GM18907 (cell line): Measurements from ENCODE around the gene SLTM.
"Not testable (repeated sequence)": the region's sequence is repeated elsewhere in the genome, so short reads cannot be mapped to it uniquely, and the experiment has no call there.

Experiments used
- ATAC-seq: cut with Tn5 transposase; IDR thresholded peaks from one replicate; pipeline ENCODE4 v1.9.1; 2021; ENCODE audit warnings: mild to moderate bottlenecking, moderate library complexity; ENCODE audit not compliant: unreplicated experiment

SLTM gene

GRCh38 chr15:58877999-58878825 lies 55.3 kb downstream of the SLTM start:
- ATAC-seq: no peak

- no peak for ATAC-seq
Observed at GRCh38 chr15:58876306-58877106, 57.0 kb downstream of the SLTM start.

- no peak for ATAC-seq
Observed at GRCh38 chr15:58875343-58875742, 58.1 kb downstream of the SLTM start.

DNA sequence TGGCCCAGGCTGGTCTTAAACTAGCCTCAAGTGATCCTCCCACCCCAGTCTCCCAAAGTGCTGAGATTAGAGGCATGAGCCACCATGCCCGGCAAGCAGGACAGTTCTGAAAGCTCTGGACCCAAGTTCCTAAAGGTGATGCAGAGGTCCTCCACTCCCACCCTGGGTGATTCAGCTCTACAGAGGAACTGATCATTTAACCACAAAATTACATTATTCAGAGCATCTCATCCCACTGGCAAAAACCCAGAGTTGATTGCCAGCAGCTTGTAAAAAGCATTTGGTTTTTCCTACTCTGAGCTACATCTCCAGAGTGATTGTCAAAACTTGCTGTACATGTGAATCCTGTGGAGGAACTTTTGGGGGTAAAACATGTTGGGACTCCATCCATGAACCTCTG lies 60.2 kb downstream of the SLTM start:
- ATAC-seq: no peak

DNA sequence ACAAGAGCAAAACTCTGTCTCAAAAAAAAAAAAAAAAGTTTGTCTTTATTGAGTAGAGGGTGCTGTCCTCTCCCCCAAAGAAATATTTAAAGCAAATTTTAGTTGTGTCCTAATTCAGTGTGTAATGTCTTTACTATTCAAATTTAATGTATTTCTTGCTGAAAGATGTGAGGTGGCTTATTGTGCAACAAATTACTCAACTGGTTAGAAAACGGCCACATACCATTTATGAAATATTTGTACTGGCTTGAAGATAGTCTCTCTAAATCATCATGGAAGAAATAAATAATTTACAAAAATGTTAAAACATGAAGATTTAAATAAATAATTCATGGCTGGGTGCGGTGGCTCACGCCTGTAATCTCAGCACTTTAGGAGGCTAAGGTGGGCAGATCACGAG lies 63.0 kb downstream of the SLTM start:
- ATAC-seq: no peak

GRCh38 chr15:58867926-58868325 lies 65.6 kb downstream of the SLTM start:
- ATAC-seq: no peak

DNA sequence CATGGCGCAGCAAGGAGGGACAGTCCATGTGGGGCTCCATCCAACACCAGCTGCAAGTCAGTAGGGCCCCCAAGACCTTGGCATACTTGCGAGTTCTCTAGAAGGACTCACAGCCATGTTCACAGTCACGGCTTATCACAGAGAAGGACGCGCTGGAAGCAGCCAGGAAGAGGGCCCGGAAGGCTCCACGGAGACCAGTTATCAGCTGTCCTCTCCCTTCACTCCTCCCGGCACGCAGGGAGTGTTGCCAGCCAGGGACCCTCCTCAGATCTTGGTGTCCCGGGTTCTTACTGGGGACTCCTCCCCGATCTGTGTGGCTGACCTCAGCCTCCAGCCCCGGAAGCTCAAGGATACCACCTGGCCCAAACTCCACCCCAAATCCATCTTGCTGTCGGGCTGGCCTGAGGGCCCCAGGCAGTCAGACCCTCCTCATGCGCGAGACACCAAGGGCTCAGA lies 68.0 kb downstream of the SLTM start:
- no peak for ATAC-seq

GRCh38 chr15:58864602-58865424 lies 68.7 kb downstream of the SLTM start:
- ATAC-seq: no peak

GRCh38 chr15:58862326-58862725 lies 71.2 kb downstream of the SLTM start:
- ATAC-seq: no peak

DNA sequence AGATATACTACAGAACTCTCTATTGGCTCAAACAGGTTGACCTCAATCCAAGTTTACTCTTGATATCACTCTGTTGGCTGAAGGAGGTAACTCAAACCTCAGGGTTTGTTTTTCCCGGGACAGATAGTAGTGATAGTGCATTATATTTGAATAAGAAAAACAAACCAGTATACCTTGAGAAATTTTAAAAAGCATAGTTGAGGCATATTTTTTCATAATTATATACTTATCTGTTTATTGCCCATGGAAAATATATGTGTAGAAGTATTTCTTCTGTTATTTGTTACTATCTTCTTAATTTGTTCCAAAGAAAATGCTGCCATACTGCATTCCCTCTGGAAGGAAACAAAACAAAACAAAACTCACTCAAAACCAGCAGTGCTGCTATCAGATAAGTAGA lies 76.9 kb downstream of the SLTM start:
- not testable (repeated sequence) for ATAC-seq

DNA sequence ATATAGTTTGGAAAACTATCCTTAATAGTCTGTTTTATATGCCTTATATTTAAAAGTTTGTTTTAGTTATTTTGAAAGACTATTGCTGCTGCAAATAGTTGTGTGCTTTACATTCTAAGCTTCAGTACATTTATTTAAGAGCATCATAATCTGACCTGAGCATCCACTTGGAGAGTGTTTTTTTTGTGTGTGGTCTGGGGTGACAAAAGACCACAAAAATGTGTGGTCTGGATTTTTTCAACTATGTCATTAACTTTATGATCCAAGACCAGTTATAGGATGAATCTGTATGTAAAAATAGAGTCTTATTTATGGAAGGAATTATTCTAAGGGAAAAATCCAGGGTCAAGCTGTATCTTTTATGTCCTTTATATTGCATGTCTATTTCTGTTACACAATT lies 77.4 kb downstream of the SLTM start:
- no peak for ATAC-seq

GRCh38 chr15:58854593-58854992 lies 78.9 kb downstream of the SLTM start:
- no peak for ATAC-seq

- no peak for ATAC-seq
Observed at GRCh38 chr15:58852347-58852746, 81.1 kb downstream of the SLTM start.

- ATAC-seq: not testable (repeated sequence)
Observed at GRCh38 chr15:58851205-58851604, 82.3 kb downstream of the SLTM start.

DNA sequence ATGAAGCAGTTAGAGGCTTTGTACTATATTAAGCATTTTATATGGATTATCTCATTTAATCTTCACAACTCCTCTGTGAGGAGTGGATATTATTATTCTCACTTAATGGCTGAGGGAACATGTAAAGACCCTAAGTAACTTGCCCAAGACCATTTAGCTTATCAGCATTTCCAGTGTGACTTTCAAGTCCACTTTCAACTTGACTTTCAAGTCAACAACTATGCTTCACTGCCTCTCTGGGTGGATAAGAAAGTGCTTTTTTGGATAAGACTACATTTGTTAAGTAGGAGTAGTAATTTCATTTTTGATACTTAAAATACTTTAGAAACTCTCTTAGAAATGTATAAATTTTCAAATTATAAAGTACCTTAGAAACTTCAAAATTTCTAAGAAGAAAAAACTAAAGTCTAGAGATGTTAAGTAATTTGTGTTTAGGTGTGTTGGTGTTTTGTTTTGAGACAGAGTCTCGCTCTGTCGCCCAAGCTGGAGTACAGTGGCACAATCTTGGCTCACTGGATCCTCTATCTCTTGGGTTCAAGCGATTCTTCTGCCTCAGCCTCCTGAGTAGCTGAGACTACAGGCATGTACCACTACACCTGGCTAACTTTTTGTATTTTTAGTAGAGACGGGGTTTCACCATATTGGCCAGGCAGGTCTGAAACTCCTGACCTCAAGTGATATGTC lies 90.6 kb downstream of the SLTM start:
- no peak for ATAC-seq

DNA sequence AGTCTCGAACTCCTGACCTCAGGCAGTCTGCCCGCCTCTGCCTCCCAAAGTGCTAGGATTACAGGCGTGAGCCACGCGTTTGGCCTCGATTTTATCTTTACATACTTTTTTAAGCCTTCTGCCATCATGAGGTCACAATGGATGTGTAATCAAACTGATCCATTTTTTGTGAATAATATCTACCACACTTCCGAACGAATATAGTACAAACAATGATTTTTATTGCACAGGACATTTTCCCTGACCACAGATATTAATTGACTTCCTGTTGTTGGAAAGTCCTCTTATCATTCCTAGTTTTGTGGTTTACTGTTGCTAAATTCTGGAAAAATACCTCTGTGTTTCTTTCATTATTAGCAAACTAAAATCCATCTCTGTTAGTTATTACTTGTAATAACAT lies 93.4 kb downstream of the SLTM start:
- ATAC-seq: no peak

GRCh38 chr15:58839485-58839884 lies 94.0 kb downstream of the SLTM start:
- no peak for ATAC-seq

- ATAC-seq: not testable (repeated sequence)
Observed at GRCh38 chr15:58833681-58834426, 99.6 kb downstream of the SLTM start.

DNA sequence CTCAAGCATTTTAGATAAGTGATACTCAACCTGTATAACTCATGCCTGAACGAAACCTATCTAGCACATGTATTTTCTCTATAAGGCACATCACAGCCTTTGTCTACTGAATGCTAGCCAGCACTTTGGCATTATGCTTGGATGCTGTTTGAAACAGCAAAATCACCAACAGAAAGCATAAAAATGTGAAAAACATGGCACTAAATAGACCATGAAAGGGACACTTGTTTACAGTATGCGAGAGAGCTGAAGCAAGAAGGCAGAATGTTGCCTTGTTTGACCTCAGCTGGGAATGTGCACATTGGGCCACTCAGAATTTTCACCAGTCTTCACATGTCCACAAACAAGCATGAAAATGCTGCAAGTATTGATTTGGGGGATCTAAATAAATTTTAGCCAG lies 102.9 kb downstream of the SLTM start:
- no peak for ATAC-seq
